Esophagus squamous epithelium (tissue), 5 donors: ENCODE results near the gene RAVER2. TPM values are rescaled to one million over a fixed set of nuclear protein-coding genes. Genes with fewer than 3 reads are reported as not detected.
"Not testable (repeated sequence)": the region's sequence is repeated elsewhere in the genome, so short reads cannot be mapped to it uniquely, and the experiment has no call there.

Experiments used
- DNase-seq: peaks from one replicate; lab custom pipeline; 2025; lab: John Stamatoyannopoulos, UW
- H3K27ac ChIP-seq, 4 donors: fragments of 200-600 bp; sonication (generic); one replicate each; pipeline ENCODE4 v1.5.1; 2016 to 2019; ENCODE audit warnings: mild to moderate bottlenecking in 1 of 4
- H3K27me3 ChIP-seq, 4 donors: fragments of 200-600 bp; sonication (generic); 1 replicate in 3 of 4; 2 replicates in 1 of 4; pipeline versions ENCODE4 v1.5.1 to v1.6.0; 2017 to 2021; ENCODE audit warnings: antibody characterized with exemption in 1 of 4
- H3K36me3 ChIP-seq, 3 donors: fragments of 200-600 bp; sonication (generic); one replicate each; pipeline ENCODE4 v1.5.1; 2016 to 2019
- H3K4me1 ChIP-seq, 3 donors: fragments of 200-600 bp; sonication (generic); one replicate each; pipeline ENCODE4 v1.5.1; 2017 to 2019
- H3K4me3 ChIP-seq, 4 donors: fragments of 200-600 bp; sonication (generic); 1 replicate in 3 of 4; 2 replicates in 1 of 4; pipeline ENCODE4 v1.5.1; 2016 to 2019; ENCODE audit warnings: mild to moderate bottlenecking in 2 of 4, moderate library complexity in 1 of 4
- H3K9me3 ChIP-seq, 3 donors: fragments of 200-600 bp; sonication (generic); one replicate each; pipeline ENCODE4 v1.5.1; 2016 to 2019
- POLR2A ChIP-seq, 4 donors: fragments of 450-650 bp; IDR thresholded peaks; one replicate each; pipeline ENCODE4 v1.6.1; 2017; ENCODE audit warnings: antibody characterized with exemption in 4 of 4, mild to moderate bottlenecking in 4 of 4, moderate library complexity in 3 of 4
- WGBS, 2 donors: methylation state at CpG; one replicate each; pipeline ENCODE4 v1.1.5; 2018; 5-methylcytosine and 5-hydroxymethylcytosine counted together
- intact Hi-C: fragments of 100-400 bp; cut with DNase I; formaldehyde crosslinking; loops from one replicate; pipeline ENCODE4 v1.15.0; 2022
- total RNA-seq, 4 donors: library from RNA; depleted of rRNA; stranded (reverse); fragments of >200 nt; gene quantifications; one replicate each; pipeline ENCODE4 v1.1.0, GENCODE V29; 2016
- TF ChIP-seq, protein P1 (sequence below), 6 experiments: fragments of 450-650 bp in 4 of 6; fragments of 200-600 bp in 2 of 6; sonication (generic) in 2 of 6; IDR thresholded peaks; one replicate each; pipeline ENCODE4 v1.5.1; 2016 to 2019; ENCODE audit warnings: antibody characterized with exemption in 6 of 6, mild to moderate bottlenecking in 4 of 6, moderate library complexity in 4 of 6
- donor health status: DM: yes; HTN: yes; CAD: no.

RAVER2 gene
- 10 to 100 TPM in 2 of 4 donors, 1 to 10 TPM in 2; 7.1 to 17.0 (median 11.8) TPM for total RNA-seq

- Histone ChIP-seq H3K4me1 (peaks cover 6 to 48% (median 15%) of the 10 kb centered on the region in 3 donors), H3K27ac (peak within 1 kb of the TSS; percentile 81 to 89 (median 88)), H3K9me3 (no peaks in the 10 kb centered on the region), H3K4me3 (peak within 1 kb of the TSS; percentile 69 to 94 (median 82)), H3K36me3 (no peaks in the 10 kb centered on the region), H3K27me3 (no peaks in the 10 kb centered on the region)
- DNase-seq: peak; percentile 6
- intact Hi-C loops: no loop called here
- WGBS, 2 donors: 0% methylated on average over 3 of the region's 76 CpGs
- TF ChIP-seq, protein P1, sequence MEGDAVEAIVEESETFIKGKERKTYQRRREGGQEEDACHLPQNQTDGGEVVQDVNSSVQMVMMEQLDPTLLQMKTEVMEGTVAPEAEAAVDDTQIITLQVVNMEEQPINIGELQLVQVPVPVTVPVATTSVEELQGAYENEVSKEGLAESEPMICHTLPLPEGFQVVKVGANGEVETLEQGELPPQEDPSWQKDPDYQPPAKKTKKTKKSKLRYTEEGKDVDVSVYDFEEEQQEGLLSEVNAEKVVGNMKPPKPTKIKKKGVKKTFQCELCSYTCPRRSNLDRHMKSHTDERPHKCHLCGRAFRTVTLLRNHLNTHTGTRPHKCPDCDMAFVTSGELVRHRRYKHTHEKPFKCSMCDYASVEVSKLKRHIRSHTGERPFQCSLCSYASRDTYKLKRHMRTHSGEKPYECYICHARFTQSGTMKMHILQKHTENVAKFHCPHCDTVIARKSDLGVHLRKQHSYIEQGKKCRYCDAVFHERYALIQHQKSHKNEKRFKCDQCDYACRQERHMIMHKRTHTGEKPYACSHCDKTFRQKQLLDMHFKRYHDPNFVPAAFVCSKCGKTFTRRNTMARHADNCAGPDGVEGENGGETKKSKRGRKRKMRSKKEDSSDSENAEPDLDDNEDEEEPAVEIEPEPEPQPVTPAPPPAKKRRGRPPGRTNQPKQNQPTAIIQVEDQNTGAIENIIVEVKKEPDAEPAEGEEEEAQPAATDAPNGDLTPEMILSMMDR (IDR thresholded peaks at IDR 0.05): peak; percentile 29 to 61 (median 36)
- TF ChIP-seq POLR2A (IDR thresholded peaks at IDR 0.05): peak in 1 of 4 donors; percentile 30
Observed at GRCh38 chr1:64744492-64745180, at the start of gene RAVER2. Gene RAVER2, plus strand, starts transcription at chr1:64745075. Its CDS starts 98 bp downstream, at chr1:64745173.

DNA sequence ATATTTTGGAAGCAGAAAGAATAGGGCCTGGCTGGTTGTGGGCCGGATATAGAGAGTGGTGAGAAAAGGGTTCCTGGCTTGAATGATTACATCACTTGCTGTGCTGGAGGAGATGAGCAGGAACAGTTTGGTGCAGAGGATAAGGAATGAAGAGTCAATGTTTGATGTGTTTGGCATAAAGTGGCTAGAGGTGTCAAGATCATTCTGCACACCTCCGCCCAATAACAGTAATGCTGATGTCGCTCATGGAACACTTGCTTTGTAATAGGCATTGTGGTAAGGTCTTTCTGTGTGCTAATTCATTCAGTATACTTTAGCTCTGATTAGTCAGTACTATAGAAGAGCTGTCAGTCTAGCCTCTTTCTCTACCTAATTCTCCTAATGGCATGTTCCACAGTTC is 48.0 kb upstream of the RAVER2 start:
- H3K4me3 ChIP-seq: no peak overlapping the region
- 85 to 90% methylated on average over 3 of the region's 3 CpGs for WGBS, 2 donors
- no peak overlapping the region for H3K27ac ChIP-seq
- H3K4me1 ChIP-seq: no peaks in the 10 kb centered on the region
- intact Hi-C loops: no loop called here
- no peaks in the 10 kb centered on the region for H3K27me3 ChIP-seq
- DNase-seq: no peak
- no peak for TF ChIP-seq POLR2A (IDR thresholded peaks at IDR 0.05)
- TF ChIP-seq, protein P1 (IDR thresholded peaks at IDR 0.05): no peak
- peaks cover 0 to 4% (median 0%) of the 10 kb centered on the region in 3 donors for H3K36me3 ChIP-seq
- no peaks in the 10 kb centered on the region for H3K9me3 ChIP-seq

DNA sequence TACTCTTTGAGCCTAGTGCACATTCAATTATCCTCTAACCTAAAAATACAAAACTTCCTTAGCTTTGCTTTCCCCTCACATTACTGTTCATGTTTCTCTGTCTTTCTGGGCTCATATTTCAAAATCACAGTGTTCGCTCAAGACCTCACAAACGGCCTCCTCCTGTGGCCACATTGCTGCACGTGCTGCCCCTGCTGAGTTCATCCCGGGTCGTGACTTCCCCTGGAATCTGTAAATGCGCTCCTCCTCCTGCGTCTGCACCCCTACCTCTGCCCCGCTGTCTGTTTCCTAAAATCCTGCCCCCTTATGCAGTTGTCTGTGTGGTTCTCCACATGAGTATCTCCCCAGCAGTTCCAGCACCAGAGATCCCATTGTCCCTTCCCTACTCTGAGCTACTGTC is 45.5 kb upstream of the RAVER2 start:
- H3K36me3 ChIP-seq: no peaks in the 10 kb centered on the region
- intact Hi-C loops: no loop called here
- no peak for DNase-seq
- H3K4me3 ChIP-seq: no peak overlapping the region
- H3K27me3 ChIP-seq: no peaks in the 10 kb centered on the region
- no peak for TF ChIP-seq POLR2A (IDR thresholded peaks at IDR 0.05)
- TF ChIP-seq, protein P1 (IDR thresholded peaks at IDR 0.05): no peak
- 70 to 83% methylated on average over 8 of the region's 8 CpGs for WGBS, 2 donors
- no peak overlapping the region for H3K27ac ChIP-seq
- H3K9me3 ChIP-seq: no peaks in the 10 kb centered on the region
- H3K4me1 ChIP-seq: no peaks in the 10 kb centered on the region

GRCh38 chr1:64701071-64701470 is 43.8 kb upstream of the RAVER2 start:
- no peak for TF ChIP-seq POLR2A (IDR thresholded peaks at IDR 0.05)
- TF ChIP-seq, protein P1 (IDR thresholded peaks at IDR 0.05): no peak
- intact Hi-C loops: no loop called here
- H3K27ac ChIP-seq: no peak overlapping the region
- no peak for DNase-seq
- no peaks in the 10 kb centered on the region for H3K36me3 ChIP-seq
- WGBS, 2 donors: 70 to 83% methylated on average over 5 of the region's 5 CpGs
- no peak overlapping the region for H3K4me3 ChIP-seq
- H3K4me1 ChIP-seq: no peaks in the 10 kb centered on the region
- H3K9me3 ChIP-seq: no peaks in the 10 kb centered on the region
- H3K27me3 ChIP-seq: no peaks in the 10 kb centered on the region

DNA sequence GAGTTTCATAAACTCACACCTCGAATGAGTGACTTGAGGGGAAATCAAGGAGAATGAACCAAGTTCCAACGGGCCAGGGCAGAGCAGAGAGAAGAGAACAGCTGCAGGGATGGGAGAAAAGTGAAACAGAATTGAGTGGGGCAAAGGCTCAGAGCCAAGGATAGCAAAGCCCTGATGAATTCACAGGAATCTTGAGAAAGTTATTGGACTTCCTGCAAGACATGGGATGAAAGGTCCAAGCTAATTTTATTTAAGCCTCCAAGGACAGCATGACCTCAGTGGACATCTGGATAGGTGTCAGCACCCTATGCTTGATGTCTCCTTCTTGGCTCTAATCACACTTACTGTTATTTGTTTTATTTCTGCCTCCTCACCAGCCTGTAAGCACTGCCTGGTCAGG is 43.0 kb upstream of the RAVER2 start:
- Histone ChIP-seq H3K4me3 (no peak overlapping the region), H3K27me3 (no peaks in the 10 kb centered on the region), H3K36me3 (no peaks in the 10 kb centered on the region), H3K4me1 (no peaks in the 10 kb centered on the region), H3K27ac (no peak overlapping the region), H3K9me3 (no peaks in the 10 kb centered on the region)
- no peak for DNase-seq
- WGBS, 2 donors: 12 to 23% methylated on average over 2 of the region's 2 CpGs
- TF ChIP-seq, protein P1 (IDR thresholded peaks at IDR 0.05): no peak
- TF ChIP-seq POLR2A (IDR thresholded peaks at IDR 0.05): no peak
- intact Hi-C loops: no loop called here

DNA sequence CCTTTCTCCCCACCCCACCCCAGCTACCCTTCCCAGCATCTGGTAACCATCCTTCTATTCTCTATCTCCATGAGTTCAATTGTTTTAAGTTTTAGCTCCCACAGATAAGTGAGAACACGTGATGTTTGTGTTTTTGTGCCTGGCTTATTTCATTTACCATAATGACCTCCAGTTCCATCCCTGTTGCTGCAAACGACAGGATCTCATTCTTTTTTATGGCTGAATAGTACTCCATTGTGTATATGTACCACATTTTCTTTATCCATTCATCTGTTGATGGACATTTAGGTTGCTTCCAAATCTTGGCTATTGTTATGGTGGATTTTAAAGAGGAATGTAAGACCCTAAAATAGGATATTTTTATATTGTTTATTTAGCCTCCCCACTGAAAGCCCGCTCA is 42.2 kb upstream of the RAVER2 start:
- H3K27me3 ChIP-seq, H3K36me3 ChIP-seq, H3K9me3 ChIP-seq, H3K27ac ChIP-seq, H3K4me3 ChIP-seq, intact Hi-C loops, DNase-seq, H3K4me1 ChIP-seq: not testable (repeated sequence)
- 81 to 82% methylated on average over 3 of the region's 3 CpGs for WGBS, 2 donors
